GM23338 (cell line): ENCODE measurements around the gene TFIP11. TPM values are rescaled to one million over a fixed set of nuclear protein-coding genes. Genes with fewer than 3 reads are reported as not detected.

ENCODE experiments used
- CREB1 ChIP-seq: fragments of 250-450 bp; sonication (Bioruptor Pico); IDR thresholded peaks from 2 replicates; pipeline ENCODE4 v1.5.0; 2020; ENCODE audit warnings: low read depth, mild to moderate bottlenecking, moderate library complexity
- EZH2 ChIP-seq: fragments of 200-600 bp; sonication (generic); IDR thresholded peaks from one replicate; pipeline ENCODE4 v1.8.0; 2017; ENCODE audit warnings: antibody characterized with exemption, mild to moderate bottlenecking, low read depth; ENCODE audit not compliant: unreplicated experiment
- NANOG ChIP-seq: IDR thresholded peaks from 2 replicates; pipeline ENCODE4 v1.6.1; 2016; ENCODE audit warnings: antibody characterized with exemption, borderline replicate concordance
- polyA plus RNA-seq: library from polyadenylated mRNA; unstranded; fragments of >200 nt; fragmentation: Nextera tagmentation; extraction: Ambion mirVana; gene quantifications from 2 replicates; pipeline ENCODE4 v1.2.1, GENCODE V29; 2016
- total RNA-seq: library from RNA; depleted of rRNA; stranded (reverse); fragments of >200 nt; shearing (Covaris generic); gene quantifications from 2 replicates; pipeline ENCODE4 v1.2.3, GENCODE V29; 2014
- TF ChIP-seq, protein P1 (sequence below): fragments of 250-450 bp; sonication (Bioruptor Pico); IDR thresholded peaks from 2 replicates; pipeline ENCODE4 v1.5.0; 2020; ENCODE audit warnings: mild to moderate bottlenecking, moderate library complexity
- TF ChIP-seq, protein P2 (sequence below): IDR thresholded peaks from one replicate; pipeline ENCODE4 v1.6.1; 2018; ENCODE audit warnings: antibody characterized with exemption; ENCODE audit not compliant: unreplicated experiment

TFIP11 gene
- total and polyA plus RNA-seq, 2 experiments from 2014 or later, result 17.1 to 26.2 TPM

DNA sequence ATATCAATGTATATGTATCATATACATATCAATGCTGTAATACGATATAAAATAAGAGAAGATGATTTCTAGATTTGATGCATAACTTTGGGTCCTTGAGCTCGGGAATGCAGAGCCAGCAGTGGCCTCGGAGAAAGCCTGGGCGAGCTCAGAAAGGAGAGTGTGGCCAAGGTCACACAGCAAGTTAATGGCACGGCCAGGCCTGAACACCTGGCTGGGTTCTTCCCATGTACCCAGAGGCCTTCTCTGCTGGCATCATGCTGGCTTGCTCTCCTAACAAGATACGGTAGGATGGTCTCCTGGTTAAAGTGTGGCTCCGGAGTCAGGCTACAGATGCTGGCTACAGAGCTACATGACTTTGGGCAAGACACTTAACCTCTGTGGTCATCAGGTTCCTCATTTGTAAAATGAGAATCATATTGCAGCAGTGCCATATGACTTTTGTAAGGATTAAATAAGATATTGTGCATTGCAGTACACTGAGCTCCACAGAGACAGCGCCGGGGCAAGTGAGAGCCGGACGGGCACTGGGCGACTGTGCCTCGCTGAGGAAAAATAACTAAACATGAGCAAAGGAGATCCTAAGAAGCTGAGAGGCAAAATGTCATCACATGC, 47.8 kb upstream of the TFIP11 start (continued):
- TF ChIP-seq, protein P1, sequence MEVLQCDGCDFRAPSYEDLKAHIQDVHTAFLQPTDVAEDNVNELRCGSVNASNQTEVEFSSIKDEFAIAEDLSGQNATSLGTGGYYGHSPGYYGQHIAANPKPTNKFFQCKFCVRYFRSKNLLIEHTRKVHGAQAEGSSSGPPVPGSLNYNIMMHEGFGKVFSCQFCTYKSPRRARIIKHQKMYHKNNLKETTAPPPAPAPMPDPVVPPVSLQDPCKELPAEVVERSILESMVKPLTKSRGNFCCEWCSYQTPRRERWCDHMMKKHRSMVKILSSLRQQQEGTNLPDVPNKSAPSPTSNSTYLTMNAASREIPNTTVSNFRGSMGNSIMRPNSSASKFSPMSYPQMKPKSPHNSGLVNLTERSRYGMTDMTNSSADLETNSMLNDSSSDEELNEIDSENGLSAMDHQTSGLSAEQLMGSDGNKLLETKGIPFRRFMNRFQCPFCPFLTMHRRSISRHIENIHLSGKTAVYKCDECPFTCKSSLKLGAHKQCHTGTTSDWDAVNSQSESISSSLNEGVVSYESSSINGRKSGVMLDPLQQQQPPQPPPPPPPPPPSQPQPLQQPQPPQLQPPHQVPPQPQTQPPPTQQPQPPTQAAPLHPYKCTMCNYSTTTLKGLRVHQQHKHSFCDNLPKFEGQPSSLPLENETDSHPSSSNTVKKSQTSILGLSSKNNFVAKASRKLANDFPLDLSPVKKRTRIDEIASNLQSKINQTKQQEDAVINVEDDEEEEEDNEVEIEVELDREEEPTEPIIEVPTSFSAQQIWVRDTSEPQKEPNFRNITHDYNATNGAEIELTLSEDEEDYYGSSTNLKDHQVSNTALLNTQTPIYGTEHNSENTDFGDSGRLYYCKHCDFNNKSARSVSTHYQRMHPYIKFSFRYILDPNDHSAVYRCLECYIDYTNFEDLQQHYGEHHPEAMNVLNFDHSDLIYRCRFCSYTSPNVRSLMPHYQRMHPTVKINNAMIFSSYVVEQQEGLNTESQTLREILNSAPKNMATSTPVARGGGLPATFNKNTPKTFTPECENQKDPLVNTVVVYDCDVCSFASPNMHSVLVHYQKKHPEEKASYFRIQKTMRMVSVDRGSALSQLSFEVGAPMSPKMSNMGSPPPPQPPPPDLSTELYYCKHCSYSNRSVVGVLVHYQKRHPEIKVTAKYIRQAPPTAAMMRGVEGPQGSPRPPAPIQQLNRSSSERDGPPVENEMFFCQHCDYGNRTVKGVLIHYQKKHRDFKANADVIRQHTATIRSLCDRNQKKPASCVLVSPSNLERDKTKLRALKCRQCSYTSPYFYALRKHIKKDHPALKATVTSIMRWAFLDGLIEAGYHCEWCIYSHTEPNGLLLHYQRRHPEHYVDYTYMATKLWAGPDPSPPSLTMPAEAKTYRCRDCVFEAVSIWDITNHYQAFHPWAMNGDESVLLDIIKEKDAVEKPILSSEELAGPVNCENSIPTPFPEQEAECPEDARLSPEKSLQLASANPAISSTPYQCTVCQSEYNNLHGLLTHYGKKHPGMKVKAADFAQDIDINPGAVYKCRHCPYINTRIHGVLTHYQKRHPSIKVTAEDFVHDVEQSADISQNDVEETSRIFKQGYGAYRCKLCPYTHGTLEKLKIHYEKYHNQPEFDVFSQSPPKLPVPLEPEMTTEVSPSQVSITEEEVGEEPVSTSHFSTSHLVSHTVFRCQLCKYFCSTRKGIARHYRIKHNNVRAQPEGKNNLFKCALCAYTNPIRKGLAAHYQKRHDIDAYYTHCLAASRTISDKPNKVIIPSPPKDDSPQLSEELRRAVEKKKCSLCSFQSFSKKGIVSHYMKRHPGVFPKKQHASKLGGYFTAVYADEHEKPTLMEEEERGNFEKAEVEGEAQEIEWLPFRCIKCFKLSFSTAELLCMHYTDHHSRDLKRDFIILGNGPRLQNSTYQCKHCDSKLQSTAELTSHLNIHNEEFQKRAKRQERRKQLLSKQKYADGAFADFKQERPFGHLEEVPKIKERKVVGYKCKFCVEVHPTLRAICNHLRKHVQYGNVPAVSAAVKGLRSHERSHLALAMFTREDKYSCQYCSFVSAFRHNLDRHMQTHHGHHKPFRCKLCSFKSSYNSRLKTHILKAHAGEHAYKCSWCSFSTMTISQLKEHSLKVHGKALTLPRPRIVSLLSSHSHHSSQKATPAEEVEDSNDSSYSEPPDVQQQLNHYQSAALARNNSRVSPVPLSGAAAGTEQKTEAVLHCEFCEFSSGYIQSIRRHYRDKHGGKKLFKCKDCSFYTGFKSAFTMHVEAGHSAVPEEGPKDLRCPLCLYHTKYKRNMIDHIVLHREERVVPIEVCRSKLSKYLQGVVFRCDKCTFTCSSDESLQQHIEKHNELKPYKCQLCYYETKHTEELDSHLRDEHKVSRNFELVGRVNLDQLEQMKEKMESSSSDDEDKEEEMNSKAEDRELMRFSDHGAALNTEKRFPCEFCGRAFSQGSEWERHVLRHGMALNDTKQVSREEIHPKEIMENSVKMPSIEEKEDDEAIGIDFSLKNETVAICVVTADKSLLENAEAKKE (CRISPR knock-in tag), result no peak
- TF ChIP-seq, protein P2, sequence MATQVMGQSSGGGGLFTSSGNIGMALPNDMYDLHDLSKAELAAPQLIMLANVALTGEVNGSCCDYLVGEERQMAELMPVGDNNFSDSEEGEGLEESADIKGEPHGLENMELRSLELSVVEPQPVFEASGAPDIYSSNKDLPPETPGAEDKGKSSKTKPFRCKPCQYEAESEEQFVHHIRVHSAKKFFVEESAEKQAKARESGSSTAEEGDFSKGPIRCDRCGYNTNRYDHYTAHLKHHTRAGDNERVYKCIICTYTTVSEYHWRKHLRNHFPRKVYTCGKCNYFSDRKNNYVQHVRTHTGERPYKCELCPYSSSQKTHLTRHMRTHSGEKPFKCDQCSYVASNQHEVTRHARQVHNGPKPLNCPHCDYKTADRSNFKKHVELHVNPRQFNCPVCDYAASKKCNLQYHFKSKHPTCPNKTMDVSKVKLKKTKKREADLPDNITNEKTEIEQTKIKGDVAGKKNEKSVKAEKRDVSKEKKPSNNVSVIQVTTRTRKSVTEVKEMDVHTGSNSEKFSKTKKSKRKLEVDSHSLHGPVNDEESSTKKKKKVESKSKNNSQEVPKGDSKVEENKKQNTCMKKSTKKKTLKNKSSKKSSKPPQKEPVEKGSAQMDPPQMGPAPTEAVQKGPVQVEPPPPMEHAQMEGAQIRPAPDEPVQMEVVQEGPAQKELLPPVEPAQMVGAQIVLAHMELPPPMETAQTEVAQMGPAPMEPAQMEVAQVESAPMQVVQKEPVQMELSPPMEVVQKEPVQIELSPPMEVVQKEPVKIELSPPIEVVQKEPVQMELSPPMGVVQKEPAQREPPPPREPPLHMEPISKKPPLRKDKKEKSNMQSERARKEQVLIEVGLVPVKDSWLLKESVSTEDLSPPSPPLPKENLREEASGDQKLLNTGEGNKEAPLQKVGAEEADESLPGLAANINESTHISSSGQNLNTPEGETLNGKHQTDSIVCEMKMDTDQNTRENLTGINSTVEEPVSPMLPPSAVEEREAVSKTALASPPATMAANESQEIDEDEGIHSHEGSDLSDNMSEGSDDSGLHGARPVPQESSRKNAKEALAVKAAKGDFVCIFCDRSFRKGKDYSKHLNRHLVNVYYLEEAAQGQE, result no peak
- TF ChIP-seq NANOG (no peak), CREB1 (CRISPR knock-in tag) (no peak), EZH2 (no peak)
